Measurements from ENCODE around the gene KLHL14.

GRCh38 chr18:32760391-32760790 lies 12.4 kb downstream of the KLHL14 start:
- TF ChIP-seq NFIC (IDR thresholded peaks at IDR 0.05; ENCODE audit: low read depth, low read length) = no peak
- no peak for TF ChIP-seq YY1 (IDR thresholded peaks at IDR 0.05; ENCODE audit: low read depth, low read length)
- TF ChIP-seq CEBPZ (IDR thresholded peaks at IDR 0.05; ENCODE audit: low read depth, low read length) = no peak
- no peak for TF ChIP-seq E2F4 (IDR thresholded peaks at IDR 0.05; ENCODE audit: low read depth, low read length)
- TF ChIP-seq TARDBP (IDR thresholded peaks at IDR 0.05; ENCODE audit: borderline replicate concordance) = no peak
- TF ChIP-seq ATF3 (IDR thresholded peaks at IDR 0.05; ENCODE audit: borderline replicate concordance, extremely low read depth, low read depth, low read length) = no peak
- TF ChIP-seq CTCF (IDR thresholded peaks at IDR 0.05 in 2 of 3, conservative IDR thresholded peaks at IDR 0.05 in 1 of 3; ENCODE audit: control insufficient read depth in 2 of 3, extremely low read depth in 1 of 3, insufficient read depth in 1 of 3, low read depth in 3 of 3, low read length in 3 of 3) = no peak
- TF ChIP-seq ZNF622 (IDR thresholded peaks at IDR 0.05) = no peak
- TF ChIP-seq SRF (IDR thresholded peaks at IDR 0.05; ENCODE audit: low read depth in 2 of 2, low read length in 2 of 2) = no peak
- no peak for TF ChIP-seq RBBP5 (conservative IDR thresholded peaks at IDR 0.05)
- no peak for TF ChIP-seq ETV6 (conservative IDR thresholded peaks at IDR 0.05 in 1 of 2, IDR thresholded peaks at IDR 0.05 in 1 of 2; ENCODE audit: borderline replicate concordance in 1 of 2, low read depth in 1 of 2)
- no peak for TF ChIP-seq ZBTB33 (IDR thresholded peaks at IDR 0.05)
- no peak for TF ChIP-seq EZH2 (IDR thresholded peaks at IDR 0.05; ENCODE audit: borderline replicate concordance, control insufficient read depth, low read depth, low read length)

Data from GM12878 (cell line).